Measurements from ENCODE around the gene CDC42BPA.

DNA sequence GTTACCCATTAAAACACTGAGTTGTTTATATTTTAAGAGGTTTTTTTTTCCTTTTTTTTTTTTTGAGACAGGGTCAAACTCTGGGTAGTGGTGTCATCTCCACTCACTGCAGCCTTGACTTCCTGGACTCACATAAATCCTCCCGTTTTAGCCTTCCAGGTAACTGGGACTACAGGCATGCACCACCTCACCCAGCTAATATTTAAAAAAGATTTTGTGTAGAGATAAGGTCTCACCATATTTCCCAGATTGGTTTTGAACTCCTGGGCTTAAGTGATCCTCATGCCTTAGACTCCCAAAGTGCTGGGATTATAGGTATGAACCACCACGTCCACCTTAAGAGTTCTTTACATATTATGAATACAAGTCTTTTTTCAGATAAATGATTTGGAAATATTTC lies 231.7 kb downstream of the CDC42BPA start:
- TF ChIP-seq POLR2AphosphoS5 (IDR thresholded peaks at IDR 0.05) = no peak
- TF ChIP-seq, protein P1, sequence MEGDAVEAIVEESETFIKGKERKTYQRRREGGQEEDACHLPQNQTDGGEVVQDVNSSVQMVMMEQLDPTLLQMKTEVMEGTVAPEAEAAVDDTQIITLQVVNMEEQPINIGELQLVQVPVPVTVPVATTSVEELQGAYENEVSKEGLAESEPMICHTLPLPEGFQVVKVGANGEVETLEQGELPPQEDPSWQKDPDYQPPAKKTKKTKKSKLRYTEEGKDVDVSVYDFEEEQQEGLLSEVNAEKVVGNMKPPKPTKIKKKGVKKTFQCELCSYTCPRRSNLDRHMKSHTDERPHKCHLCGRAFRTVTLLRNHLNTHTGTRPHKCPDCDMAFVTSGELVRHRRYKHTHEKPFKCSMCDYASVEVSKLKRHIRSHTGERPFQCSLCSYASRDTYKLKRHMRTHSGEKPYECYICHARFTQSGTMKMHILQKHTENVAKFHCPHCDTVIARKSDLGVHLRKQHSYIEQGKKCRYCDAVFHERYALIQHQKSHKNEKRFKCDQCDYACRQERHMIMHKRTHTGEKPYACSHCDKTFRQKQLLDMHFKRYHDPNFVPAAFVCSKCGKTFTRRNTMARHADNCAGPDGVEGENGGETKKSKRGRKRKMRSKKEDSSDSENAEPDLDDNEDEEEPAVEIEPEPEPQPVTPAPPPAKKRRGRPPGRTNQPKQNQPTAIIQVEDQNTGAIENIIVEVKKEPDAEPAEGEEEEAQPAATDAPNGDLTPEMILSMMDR (IDR thresholded peaks at IDR 0.05) = no peak
- no peak for TF ChIP-seq POLR2A (IDR thresholded peaks at IDR 0.05)
- no peak for TF ChIP-seq EP300 (IDR thresholded peaks at IDR 0.05)

Measured in stomach (tissue), 4 donors.